Uterus (tissue), 2 donors: ENCODE data around the gene TEX19.

Experiments
- POLR2A ChIP-seq, 2 donors: fragments of 450-650 bp; IDR thresholded peaks; one replicate each; pipeline ENCODE4 v1.6.1; 2016; ENCODE audit warnings: antibody characterized with exemption in 2 of 2, mild to moderate bottlenecking in 1 of 2, moderate library complexity in 1 of 2
- TF ChIP-seq, protein P1 (sequence below), 4 experiments: fragments of 200-600 bp in 2 of 4; fragments of 450-650 bp in 2 of 4; sonication (generic) in 2 of 4; IDR thresholded peaks; one replicate each; pipeline ENCODE4 v1.5.1; 2016 to 2019; ENCODE audit warnings: antibody characterized with exemption in 4 of 4, mild to moderate bottlenecking in 2 of 4, moderate library complexity in 1 of 4

DNA sequence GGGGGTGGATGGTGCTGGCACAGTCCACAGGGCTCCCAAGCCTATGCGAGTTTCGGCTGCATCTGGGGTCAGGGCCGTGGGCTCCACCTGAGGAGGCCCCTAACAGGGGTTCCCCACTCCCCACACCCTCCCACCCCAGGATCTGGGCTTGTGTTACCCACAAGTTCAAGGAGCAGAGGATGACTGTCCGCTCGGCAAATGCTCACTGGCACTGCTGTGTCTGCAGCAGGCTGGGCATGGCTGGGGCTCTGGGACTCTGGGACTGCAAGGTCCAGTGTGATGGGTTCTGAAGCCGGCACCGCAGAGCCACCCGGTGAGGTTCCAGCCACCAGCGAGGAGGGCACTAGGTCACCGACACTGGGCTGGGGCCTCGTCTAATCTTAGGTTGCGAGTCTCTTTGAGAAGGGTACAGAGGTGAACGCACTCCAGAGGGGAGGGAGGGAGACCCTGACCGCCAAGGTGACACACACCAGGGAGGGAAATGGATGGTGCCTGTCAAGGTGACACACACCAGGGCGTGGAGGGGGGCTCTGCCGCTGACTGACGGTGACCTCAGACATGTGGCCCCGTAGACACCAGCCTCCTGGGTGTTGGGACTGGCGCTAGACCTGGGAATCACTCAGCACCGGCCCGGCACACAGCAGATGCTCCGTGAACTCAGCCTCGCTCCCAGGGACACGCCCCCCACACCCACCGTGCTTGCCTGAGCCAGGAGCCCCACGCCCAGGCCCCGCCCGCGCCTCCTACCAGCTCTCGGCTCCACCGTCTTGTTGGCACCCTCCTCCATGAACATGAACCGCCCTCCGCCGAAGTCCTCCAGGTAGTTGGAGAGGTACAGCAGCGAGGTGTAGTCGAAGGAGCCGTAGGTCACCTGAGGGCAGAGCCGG lies 38.6 kb downstream of the TEX19 start:
- TF ChIP-seq, protein P1, sequence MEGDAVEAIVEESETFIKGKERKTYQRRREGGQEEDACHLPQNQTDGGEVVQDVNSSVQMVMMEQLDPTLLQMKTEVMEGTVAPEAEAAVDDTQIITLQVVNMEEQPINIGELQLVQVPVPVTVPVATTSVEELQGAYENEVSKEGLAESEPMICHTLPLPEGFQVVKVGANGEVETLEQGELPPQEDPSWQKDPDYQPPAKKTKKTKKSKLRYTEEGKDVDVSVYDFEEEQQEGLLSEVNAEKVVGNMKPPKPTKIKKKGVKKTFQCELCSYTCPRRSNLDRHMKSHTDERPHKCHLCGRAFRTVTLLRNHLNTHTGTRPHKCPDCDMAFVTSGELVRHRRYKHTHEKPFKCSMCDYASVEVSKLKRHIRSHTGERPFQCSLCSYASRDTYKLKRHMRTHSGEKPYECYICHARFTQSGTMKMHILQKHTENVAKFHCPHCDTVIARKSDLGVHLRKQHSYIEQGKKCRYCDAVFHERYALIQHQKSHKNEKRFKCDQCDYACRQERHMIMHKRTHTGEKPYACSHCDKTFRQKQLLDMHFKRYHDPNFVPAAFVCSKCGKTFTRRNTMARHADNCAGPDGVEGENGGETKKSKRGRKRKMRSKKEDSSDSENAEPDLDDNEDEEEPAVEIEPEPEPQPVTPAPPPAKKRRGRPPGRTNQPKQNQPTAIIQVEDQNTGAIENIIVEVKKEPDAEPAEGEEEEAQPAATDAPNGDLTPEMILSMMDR (IDR thresholded peaks at IDR 0.05): no peak
- TF ChIP-seq POLR2A (IDR thresholded peaks at IDR 0.05): no peak
